NCI-H446 (cell line): Measurements from ENCODE around the gene NRROS.
"Not testable (repeated sequence)": the region's sequence is repeated elsewhere in the genome, so short reads cannot be mapped to it uniquely, and the experiment has no call there.

Experiments
- DNase-seq, 2 experiments: peaks; one replicate each; lab custom pipeline; 2025; lab: John Stamatoyannopoulos, UW

Gene NRROS

DNA sequence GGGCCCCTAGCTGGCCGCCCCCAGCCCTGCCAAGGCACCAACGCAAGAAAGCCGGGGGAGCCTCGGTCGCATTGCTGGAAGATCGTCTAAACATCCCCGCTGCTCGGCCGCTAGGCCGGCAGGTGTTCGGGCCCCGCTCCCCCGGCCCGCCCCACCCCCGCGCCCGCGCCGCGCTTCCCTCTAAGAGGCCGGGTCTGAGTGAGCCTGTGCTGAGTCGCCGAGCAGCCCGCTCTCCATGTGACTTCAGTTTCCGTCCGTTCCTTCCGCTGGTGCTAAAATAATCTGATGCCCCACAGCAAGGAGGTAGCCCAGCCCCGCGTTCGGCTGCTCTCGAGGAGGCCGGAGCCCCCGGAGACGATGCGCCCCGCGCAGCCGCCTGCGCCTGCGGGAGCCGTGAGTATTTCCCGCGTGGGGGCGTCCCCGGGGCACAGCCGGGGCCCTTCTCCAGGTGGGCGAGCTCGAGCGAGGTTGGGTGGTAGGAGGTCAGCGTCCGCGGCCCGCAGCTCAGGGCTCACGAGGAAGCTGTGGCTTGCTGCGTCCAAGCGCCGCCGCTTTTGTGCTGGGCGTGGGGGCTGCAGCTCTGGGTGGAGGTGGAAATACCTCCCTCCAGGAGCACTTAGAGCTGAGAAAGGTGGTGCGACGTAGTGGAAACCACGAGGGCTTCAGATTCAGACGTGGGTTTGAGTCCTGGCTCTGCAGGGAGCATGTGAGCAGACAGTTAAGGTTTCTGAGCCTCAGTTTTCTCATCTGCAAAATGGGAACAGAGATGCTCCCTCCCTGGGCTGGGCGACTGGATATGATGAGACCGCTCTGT lies at the start of gene NRROS:
Gene NRROS, plus strand, starts transcription at position 212 of the 814 bp plus-strand sequence. CDS start 14,846 bp downstream, outside the sequence.
- no peak for DNase-seq

- no peak for DNase-seq
Observed at GRCh38 chr3:196590279-196590678, 49.2 kb upstream of the NRROS start.

- DNase-seq, result no peak
Observed at GRCh38 chr3:196596355-196596754, 43.1 kb upstream of the NRROS start.

GRCh38 chr3:196597971-196598733 lies 41.3 kb upstream of the NRROS start:
- not testable (repeated sequence) for DNase-seq

DNA sequence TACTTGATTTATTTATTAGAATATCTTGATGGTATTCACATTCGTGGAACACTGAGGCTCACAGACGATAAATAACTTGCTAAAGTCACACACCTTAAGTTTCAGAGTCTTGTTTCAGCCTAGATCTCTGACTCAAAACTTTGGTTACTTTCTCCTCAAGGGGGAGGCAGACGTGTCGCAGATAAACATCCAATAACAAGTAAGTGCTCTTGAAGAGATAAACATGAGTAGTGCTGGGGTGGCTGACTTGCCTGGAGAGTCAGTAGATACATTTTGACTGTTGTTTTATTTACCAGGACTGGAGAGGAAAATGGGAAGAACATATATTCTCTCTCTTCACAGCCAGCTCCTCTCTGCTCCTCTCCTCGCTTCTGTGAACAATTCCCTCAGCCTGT lies 39.8 kb upstream of the NRROS start:
- no peak for DNase-seq

DNA sequence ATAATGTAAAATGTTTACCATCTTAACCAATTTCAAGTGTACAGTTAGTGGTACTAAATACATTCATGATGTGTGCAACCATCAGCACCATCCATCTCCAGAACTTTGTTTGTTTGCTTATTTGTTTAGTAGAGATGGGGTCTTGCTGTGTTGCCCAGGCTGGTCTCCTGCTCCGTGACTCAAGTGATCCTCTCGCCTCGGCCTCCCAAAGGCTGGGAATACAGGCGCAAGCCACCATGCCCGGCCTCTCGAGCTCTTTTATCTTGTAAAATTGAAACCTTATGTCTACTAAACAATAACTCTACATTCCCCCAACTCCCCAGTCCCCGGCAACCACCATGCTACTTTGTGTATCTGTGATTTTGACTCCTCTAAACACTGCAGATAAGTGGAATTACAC lies 39.1 kb upstream of the NRROS start:
- DNase-seq, result no peak

DNA sequence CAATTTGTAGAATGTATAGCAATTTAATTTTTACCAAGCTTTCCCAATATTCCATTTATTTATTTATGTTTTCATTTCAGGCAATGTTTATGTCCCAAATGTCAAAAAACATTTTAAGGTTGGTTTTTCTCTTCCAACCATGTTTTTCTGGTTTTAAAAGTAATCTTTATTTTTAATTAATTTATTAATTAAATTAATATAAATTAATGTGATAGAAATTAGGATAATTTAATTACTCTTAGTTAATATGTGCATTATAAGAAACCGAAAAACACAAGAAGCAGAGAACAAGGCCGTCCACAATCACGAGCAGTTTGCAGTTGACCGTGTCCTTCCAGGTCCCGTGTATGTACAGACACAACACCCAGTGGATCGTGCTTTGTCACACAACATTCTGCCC lies 36.8 kb upstream of the NRROS start:
- no peak for DNase-seq

GRCh38 chr3:196603683-196604082 lies 35.8 kb upstream of the NRROS start:
- peak; percentile 7 to 52 for DNase-seq

DNA sequence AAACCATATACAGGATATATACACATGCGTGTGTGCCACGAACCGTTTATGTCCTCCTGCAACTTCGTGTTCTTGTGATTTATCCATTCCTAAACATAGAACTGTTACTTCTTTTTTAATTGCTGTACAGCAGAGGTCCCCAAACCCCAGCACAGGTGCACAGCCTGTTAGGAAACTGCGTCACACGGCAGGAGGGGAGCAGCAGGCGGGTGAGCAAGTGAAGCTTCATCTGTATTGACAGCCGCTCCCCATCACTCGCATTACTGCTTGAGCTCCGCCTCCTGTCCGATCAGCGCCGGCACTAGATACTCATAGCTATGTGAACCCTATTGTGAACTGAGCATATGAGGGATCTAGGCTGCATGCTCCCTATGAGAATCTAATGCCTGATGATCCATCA lies 34.9 kb upstream of the NRROS start:
- no peak for DNase-seq

DNA sequence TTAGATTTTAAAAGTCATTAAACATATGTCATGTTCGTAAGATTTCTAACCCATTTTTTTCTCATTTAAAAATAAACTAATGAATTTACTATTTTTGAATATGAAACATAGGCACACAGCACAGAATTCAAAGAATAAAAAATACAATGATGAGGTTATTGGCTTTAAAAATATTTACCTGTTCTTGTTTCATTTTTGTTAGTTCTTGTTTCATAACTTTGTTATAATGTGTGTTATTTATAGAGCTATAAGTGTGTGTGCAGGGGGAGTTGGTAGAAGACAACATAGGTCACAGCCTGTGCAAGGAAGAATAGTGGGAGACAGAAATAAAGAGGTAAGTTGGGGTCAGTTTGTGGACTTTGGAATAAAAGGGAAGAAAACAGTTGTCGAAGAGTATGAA lies 30.8 kb upstream of the NRROS start:
- DNase-seq, result no peak

- DNase-seq, result peak; percentile 43 to 90
Observed at GRCh38 chr3:196609343-196609775, 30.1 kb upstream of the NRROS start.

DNA sequence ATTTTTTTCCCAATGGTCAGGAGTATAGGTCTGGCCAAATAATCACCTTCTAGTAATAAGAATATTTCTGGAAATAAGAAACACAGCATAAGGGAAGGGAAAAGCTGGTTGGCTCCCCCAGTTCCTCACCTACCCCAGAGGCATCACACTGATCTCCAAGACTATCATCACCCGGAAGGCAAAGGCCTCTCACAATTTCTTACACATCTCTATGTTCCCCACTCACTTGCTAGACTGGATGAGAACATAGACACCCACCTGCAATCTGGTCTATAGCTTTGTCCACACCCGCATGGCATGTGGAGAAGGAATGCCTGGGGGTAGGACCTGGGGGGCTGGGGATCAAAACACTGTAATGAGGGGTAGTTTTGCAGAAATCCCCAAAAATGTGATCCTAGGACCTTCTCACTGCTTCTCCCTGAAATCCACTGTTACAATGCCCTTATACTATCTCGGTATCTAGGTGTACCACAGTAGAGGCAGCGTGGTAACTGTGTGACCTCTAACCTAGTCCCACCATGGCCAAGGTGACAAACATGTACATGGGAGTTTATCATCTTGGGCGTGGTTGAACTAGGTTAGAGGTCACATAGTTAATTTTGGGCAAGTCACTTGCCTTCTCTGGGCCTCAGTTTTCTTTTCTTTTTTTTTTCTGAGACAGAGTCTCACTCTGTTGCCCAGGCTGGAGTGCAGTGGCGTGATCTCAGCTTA lies 29.5 kb upstream of the NRROS start:
- DNase-seq, result no peak

GRCh38 chr3:196611761-196612483 lies 27.6 kb upstream of the NRROS start:
- DNase-seq, result no peak

DNA sequence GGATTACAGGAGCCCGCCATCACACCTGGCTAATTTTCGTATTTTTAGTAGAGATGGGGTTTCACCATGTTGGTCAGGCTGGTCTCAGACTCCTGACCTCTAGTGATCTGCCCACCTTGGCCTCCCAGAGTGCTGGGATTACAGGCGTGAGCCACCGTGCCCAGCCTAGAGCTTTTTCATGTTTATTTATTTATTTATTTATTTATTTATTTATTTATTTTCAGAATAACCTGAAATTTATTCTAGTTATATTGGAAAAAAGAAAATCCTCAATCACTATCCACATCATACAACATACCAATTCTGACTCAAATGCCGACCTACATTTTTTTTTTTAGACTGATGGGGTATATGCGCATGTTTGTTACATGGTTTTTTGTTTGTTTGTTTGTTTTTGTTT lies 24.3 kb upstream of the NRROS start:
- not testable (repeated sequence) for DNase-seq

- no peak for DNase-seq
Observed at GRCh38 chr3:196617256-196617655, 22.2 kb upstream of the NRROS start.

GRCh38 chr3:196619223-196619622 lies 20.3 kb upstream of the NRROS start:
- DNase-seq, result no peak

GRCh38 chr3:196619627-196620026 lies 19.9 kb upstream of the NRROS start:
- not testable (repeated sequence) for DNase-seq

GRCh38 chr3:196620161-196620604 lies 19.3 kb upstream of the NRROS start:
- no peak for DNase-seq

- no peak for DNase-seq
Observed at GRCh38 chr3:196620684-196621083, 18.8 kb upstream of the NRROS start.

DNA sequence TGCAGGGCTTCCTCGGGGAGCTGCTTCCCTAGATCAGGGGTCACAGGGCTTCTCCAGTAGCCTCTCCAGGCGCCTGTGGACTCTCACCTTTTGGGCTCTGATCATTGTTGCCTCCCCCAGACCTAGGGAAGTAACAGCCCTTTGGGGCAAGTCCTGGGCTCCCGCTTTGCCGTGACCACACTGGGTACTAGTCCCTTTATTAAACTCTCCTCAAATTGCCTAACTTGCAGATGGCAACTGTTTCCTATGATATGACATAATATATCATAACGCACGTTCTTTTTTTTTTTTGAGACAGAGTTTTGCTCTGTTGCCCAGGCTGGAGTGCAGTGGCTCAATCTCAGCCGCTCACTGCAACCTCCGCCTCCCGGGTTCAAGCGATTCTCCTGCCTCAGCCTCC lies 17.9 kb upstream of the NRROS start:
- no peak for DNase-seq

- no peak for DNase-seq
Observed at GRCh38 chr3:196624067-196624790, 15.3 kb upstream of the NRROS start.
